CD4-positive, alpha-beta T cell treated with Interleukin-15 for 1 hour (primary cell): Measurements from ENCODE around the gene TBC1D23.

ENCODE experiments used
- DNase-seq: peaks from one replicate; pipeline ENCODE4 v3.0.0-alpha.2; 2020

The TBC1D23 gene

GRCh38 chr3:100354850-100355249 lies 94.1 kb downstream of the TBC1D23 start:
- no peak for DNase-seq

- DNase-seq = no peak
Measured at GRCh38 chr3:100358413-100358812, 97.6 kb downstream of the TBC1D23 start.

- DNase-seq = no peak
Measured at GRCh38 chr3:100359035-100359434, 98.2 kb downstream of the TBC1D23 start.

- no peak for DNase-seq
Measured at GRCh38 chr3:100360757-100361496, 100.1 kb downstream of the TBC1D23 start.

GRCh38 chr3:100361897-100362296 lies 101.1 kb downstream of the TBC1D23 start:
- no peak for DNase-seq

- no peak for DNase-seq
Measured at GRCh38 chr3:100364421-100364820, 103.6 kb downstream of the TBC1D23 start.

- no peak for DNase-seq
Measured at GRCh38 chr3:100366424-100366823, 105.6 kb downstream of the TBC1D23 start.

- no peak for DNase-seq
Measured at GRCh38 chr3:100368441-100368840, 107.6 kb downstream of the TBC1D23 start.

GRCh38 chr3:100370756-100371155 lies 110.0 kb downstream of the TBC1D23 start:
- DNase-seq = no peak

- DNase-seq = no peak
Measured at GRCh38 chr3:100374521-100374920, 113.7 kb downstream of the TBC1D23 start.
